GM21825 (cell line): ENCODE measurements around the gene AGAP3.

Source experiments
- ATAC-seq: cut with Tn5 transposase; IDR thresholded peaks from one replicate; pipeline ENCODE4 v1.9.1; 2021; ENCODE audit warnings: mild to moderate bottlenecking, moderate library complexity; ENCODE audit not compliant: unreplicated experiment

AGAP3 gene

DNA sequence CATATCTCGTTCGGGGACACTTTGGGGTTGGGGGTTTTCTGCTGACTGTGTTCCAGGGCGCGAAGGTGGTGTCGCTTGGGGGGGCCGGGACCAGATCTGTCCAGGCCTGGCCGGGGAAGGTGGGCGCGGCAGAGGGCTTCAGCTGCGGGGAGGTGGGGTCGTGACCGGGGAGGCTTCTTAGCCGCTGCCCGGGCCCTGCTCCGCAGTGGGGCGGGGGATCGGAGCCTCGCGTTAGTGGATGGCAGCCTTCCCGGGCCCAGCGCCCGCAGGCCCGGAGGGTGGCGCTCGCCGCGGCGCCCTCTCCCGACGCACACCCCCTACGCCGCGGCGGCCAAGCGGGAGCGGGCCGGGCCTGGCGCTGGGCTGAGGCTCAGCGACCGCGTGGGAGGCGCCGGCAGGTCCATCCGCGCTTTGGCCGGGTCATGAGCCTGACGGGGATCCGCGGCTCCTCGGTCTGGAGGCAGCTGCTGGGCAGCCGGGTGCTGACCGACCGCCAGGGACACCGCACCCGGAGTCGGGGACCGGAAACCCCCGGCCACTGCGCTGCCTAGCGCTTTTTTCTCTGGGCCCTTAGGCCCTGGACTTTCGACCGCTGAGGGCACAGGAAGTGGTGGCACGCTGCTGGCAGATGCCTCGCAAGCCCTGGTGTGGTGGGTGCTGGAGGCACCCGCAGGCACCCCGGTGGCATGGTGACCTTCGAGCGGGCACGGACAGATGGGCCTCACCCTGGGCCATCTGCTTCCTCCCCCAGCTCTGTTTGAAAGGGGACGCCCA, 1.2 kb downstream of the AGAP3 start:
- no peak for ATAC-seq

- ATAC-seq: no peak
Measured at GRCh38 chr7:151088019-151088855, 2.0 kb downstream of the AGAP3 start.

DNA sequence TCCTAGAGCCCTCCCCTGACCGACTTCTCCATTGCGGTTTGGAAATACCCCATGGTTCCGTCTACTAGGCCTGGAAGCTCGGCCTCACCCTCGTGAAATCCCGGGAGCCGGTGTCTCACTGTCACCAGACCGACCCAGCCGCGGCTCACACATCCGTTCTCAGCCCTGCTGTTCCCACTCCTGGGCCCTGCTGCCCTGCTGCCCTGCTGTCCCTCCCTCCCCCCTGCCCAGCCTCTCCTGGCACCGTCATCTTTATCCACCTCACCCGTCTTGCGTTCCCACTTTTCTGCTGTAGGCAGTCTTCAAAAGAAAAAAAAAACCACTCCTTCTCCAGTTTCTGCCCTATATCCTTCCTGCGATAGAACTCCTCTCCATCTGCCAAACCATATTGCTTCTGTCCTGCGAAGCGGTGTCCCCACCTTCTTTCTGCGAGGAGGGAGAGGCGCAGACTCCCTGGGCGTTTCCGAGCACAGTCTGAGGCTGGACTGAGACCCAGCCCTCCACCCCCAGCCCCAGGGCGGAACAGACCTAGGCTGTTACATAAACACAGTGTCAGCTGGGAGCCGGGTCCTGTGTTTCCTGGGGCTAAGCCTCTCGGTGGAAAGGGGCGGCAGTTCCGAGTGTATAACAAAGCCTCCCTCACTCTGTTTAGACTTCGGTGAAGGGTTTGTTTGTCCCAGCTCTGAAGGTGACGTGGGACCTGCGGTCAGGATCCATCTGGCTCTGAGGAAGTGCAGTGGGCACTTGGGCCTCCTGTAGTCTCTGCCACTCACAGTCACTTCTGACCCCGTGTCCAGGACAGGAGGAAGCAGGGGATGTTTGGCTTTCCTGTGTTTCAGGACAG, 2.8 kb downstream of the AGAP3 start:
- no peak for ATAC-seq

DNA sequence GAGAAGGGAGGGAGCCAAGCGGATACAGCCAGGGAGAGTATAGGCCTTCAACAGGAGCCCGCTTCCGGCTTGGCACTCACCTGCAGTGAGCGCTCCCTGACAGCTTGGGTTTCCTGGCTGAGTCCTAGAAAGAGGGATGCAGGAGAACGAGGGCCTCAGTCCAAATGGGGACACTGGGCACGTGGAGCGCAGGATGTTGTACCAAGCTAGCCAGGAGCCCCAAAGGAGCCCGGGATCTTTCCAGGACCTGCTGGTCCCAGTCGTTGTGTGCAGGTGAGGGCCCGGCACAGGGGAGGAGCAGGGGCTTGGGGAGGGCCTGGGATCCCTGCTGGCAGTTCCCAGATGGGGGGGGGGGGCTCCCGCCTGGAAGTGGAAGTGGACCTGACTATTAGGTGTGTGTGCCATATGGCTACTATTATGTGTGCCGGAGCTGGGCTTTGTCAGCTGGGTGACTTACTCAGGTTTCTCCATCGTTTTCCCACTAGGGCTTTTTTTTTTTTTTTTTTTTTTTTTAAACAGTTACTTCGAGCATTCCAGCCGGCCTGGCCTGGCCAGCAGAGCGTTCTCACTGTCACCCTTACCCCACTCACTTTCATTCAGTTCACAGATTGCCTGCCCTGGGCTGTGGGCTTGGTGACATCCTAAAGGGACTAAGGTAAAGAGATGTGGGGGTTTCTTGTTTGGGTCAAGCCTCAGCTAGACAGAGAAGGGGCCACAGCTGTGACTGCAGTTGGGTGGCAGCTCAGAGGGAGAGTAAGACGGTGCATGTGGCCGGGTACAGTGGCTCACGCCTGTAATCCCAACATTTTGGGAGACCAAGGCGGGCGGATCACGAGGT, 3.8 kb downstream of the AGAP3 start:
- ATAC-seq: no peak

DNA sequence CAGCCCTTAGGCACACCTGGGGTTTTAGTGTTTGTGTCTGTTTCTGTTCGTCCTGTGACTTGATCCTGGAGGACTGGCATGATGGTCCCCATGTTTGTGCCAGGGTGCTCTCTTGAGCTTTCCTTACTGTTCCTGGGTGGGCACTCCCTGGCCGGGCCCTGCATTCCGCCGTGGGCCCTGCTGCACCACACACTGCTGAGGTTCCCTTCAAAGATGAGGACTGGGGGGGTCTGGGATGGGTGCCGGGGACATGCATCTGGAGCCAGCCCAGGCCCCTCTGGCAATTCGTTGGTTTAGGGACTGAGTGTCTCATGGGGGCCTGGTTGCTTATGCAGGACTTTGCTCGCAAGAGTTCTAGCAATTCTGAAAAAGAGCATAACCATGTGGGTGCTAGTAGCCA, 4.7 kb downstream of the AGAP3 start:
- no peak for ATAC-seq

DNA sequence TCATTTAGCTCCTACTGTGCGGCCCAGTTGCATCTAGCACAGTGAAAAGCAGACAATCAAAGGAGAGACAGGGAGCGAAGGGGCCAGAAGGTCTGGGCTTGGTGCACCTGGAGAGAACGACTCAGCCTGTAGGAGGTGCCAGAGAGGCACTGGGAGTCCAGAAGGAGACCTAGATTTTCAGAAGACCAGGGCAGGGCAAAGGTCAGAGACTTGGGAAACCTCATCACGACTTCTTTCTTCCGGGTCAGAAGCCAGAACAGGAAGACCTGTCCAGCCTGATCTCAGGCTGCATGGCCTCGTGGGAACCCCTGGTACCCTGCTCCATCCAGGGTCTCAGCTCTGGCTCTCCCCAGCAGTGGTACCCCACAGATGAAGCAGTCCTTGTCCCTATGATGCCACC, 5.2 kb downstream of the AGAP3 start:
- no peak for ATAC-seq

- no peak for ATAC-seq
Measured at GRCh38 chr7:151091988-151092387, 5.7 kb downstream of the AGAP3 start.

DNA sequence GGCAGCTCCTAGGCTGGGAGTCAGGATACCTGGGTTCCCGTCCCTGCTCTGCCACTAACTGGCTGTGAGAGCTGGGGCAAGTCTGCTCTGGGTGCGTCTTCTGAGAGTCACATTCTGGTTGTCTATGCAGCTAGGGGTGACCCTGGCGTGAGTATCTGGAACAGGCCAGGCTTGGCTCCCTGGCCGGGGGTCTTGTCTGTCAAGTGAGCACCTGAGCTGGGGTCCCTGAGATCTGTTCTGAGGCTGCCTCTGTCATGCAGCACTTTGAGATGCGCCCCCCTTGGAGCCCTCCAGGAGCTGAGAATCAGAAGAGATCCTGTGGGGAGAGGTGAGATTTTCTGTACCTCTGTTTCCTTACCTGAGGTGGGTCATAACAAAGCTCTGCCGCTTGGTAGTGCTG, 7.5 kb downstream of the AGAP3 start:
- no peak for ATAC-seq

- ATAC-seq: no peak
Measured at GRCh38 chr7:151094675-151095074, 8.4 kb downstream of the AGAP3 start.

DNA sequence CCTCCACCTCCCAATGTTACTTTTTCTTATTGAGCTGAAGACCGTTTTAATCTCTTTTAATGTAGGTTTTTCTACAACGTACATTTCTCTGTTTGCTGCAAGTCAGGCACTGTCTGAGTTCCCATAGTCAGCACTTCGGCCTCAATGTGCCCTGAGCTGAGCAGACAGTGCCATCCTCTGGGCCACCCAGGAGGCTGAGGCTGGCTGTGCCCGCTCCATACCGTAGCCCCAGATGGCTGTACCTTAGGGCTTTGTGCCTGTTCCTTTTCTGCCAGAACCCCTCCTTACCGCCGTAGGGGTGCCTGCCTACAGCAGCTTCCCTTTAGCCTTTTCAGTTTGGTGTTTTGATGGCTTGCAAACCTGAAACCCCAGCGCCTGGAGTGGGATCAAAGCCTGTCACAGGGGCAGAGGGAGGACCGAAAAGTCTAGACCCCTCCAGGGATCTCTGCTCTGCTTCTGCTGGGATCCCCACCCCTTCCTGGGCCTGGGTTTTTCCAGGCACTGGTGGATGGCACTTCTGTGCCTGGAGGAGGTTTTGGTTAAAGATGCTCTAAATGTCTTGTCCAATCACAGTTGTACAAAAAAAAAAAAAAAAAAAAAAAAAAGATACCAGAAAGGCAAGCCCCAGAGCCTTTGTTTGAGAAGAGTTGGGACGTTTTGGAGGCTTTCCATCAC, 9.0 kb downstream of the AGAP3 start:
- ATAC-seq: no peak

DNA sequence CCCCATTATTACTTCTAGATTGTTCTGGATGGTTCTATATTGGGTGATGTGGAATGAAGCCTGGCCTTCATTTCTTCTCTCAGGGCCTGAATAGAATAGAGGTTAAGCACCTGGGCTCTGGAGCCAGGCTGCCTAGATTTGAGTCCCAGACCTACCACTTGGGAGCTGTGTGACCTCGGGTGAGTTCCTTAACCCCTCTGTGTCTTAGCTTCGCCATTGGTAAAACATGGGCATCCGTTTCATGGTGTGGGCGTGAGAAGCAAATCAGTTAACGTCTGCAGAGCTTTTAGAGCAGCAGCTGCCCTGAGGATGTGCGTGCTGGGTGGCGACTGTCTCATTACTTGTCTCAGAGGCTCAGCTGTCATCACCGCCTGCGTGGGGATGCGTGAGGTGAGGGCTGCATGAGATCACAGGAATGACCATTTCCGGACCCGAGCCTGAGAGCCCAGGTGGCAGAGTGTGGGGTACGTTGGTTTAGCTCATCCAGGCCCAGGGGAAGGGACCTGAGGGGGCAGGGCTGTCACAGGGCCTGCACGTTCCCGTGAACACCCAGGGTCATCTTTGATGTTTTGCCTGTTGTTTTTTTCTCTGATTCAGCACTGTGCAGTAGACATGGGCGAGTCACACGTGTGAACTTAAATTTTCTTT, 9.7 kb downstream of the AGAP3 start:
- no peak for ATAC-seq

GRCh38 chr7:151099486-151100211, 13.4 kb downstream of the AGAP3 start:
- ATAC-seq: no peak

DNA sequence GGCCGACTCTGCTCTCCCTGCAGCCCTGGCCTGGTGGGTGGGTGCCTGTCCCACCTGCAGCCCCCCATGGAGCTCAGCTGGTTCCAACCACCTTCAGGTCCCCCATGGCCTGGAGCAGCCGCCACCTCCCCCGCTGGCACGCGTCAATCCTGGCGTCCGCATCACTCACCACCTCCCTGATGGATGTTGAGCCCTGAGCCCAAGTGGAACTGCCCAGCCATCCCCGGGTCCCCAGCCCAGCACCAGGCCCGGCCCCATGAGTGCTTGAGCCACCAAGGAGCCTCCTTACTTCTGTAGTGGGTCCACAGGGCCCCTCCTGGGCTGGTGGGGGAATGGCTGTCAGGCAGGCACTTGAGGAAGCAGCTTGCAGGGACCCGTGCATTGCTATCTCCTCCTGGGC, 14.6 kb downstream of the AGAP3 start:
- no peak for ATAC-seq

DNA sequence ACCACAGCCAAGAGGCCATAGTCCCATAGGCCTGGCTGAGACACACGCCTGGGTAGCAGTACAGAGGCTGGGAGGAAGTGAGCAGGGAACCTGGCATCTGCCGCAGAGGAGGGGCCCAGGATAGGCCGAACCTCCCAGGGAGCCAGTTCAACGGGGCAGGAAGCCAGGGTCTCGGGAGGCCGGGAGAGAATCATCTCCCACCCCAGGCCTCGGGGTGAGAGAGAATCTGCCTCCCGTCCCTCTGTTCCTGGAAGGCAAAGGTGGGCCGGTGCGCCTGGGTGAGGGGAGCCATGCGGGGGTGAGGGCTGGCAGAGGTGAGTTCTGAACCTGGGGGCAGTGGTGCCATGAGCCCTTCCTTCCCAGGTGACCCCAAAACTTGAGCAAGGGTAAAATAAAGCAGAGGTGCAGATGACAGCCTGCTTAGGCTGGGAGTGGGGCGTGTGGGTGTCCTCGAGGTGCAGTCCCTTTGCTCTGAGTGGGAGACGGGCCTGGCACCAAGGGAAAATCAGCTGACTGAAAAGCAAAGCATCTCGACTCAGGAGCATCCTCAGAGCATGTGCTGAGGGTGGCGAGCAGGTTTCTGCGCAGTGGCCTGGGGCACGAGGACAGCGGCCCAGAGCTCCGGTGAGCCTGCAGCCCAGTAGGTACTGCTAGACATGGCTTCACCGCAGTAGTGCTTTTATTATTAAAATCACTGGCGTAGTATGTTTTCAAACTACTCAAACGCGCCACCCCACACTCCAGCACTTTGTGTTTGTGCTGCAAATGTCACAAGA, 15.5 kb downstream of the AGAP3 start:
- ATAC-seq: no peak

DNA sequence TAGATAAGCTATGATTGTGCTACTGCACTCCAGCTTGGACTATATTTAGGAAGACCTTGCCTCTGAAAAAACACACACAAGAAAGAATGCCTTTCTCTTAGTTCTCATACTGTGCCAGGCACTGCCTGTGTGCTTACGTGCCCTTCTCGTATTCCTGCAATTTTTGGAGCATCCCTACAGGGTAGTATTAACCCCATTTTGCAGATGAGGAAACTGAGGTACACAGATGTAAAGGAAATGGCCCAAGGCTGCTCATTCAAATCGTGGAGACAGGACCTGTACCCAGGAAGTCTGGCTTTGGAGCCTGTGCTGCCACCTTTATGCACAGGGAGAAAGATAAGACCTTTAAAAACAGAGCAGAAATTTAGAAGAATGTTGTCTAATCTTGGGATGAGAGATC, 16.7 kb downstream of the AGAP3 start:
- ATAC-seq: no peak

DNA sequence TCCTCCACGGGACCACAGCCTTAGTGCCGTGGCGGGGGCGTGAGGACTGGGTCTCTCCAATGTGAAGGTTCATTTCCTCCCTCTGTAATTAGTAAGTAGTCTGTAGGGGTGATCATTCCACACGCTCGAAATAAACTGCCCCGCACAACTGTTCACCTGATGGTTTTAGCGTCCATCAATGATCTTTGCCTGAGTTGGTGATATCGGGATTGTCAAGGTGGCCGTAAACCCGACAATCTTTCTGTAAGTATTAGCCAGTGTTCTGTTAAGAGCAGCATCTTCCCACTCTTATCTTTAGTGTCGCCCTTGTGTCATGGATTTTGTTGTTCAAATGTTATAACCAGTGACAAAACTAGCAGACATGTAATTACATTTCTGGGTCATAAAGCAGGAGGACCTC, 17.7 kb downstream of the AGAP3 start:
- no peak for ATAC-seq

- no peak for ATAC-seq
Measured at GRCh38 chr7:151104411-151105235, 18.3 kb downstream of the AGAP3 start.
